H9 (cell line): Measurements from ENCODE around the gene TCF23. TPM values are rescaled to one million over a fixed set of nuclear protein-coding genes. Genes with fewer than 3 reads are reported as not detected.

ENCODE experiments used
- DNase-seq: peaks from one replicate; pipeline ENCODE4 v3.0.0-alpha.2; 2017
- H2AFZ ChIP-seq: one replicate; pipeline ENCODE4 v1.6.1; 2013; ENCODE audit warnings: mild to moderate bottlenecking, low read length, control low read depth, moderate library complexity
- H2AK5ac ChIP-seq: 2 replicates; pipeline ENCODE4 v1.6.1; 2013; ENCODE audit warnings: low read length, control low read depth, mixed read lengths; ENCODE audit not compliant: insufficient read length
- H2BK120ac ChIP-seq: one replicate; pipeline ENCODE4 v1.6.1; 2013; ENCODE audit warnings: low read depth, mild to moderate bottlenecking, low read length, control low read depth, inconsistent platforms; ENCODE audit not compliant: poor library complexity, severe bottlenecking
- H2BK12ac ChIP-seq: 2 replicates; pipeline ENCODE4 v1.6.1; 2013; ENCODE audit warnings: low read length, control low read depth, mixed read lengths, low read depth; ENCODE audit not compliant: insufficient read length
- H2BK15ac ChIP-seq: 2 replicates; pipeline ENCODE4 v1.6.1; 2013; ENCODE audit warnings: low read depth, low read length, control low read depth
- H2BK20ac ChIP-seq: one replicate; pipeline ENCODE4 v1.6.1; 2013; ENCODE audit warnings: low read depth, mild to moderate bottlenecking, low read length, control low read depth, inconsistent platforms; ENCODE audit not compliant: poor library complexity, severe bottlenecking
- H2BK5ac ChIP-seq: 2 replicates; pipeline ENCODE4 v1.6.1; 2013; ENCODE audit warnings: low read length, control low read depth, mixed read lengths; ENCODE audit not compliant: insufficient read length
- H3K14ac ChIP-seq: 2 replicates; pipeline ENCODE4 v1.6.1; 2013; ENCODE audit warnings: low read length, control low read depth; ENCODE audit not compliant: insufficient read depth
- H3K18ac ChIP-seq: 2 replicates; pipeline ENCODE4 v1.6.1; 2013; ENCODE audit warnings: low read depth, mild to moderate bottlenecking, mixed read lengths, low read length, control low read depth; ENCODE audit not compliant: insufficient read length
- H3K23ac ChIP-seq: 2 replicates; pipeline ENCODE4 v1.6.1; 2013; ENCODE audit warnings: low read length, control low read depth, mixed read lengths, low read depth; ENCODE audit not compliant: insufficient read length
- H3K23me2 ChIP-seq: 2 replicates; pipeline ENCODE4 v1.6.1; 2013; ENCODE audit warnings: low read depth, mild to moderate bottlenecking, mixed read lengths, low read length, control low read depth; ENCODE audit not compliant: insufficient read length, poor library complexity, severe bottlenecking
- H3K27ac ChIP-seq: 2 replicates; pipeline ENCODE4 v1.5.1; 2013; ENCODE audit warnings: low read length, control low read depth, mixed read lengths, low read depth; ENCODE audit not compliant: insufficient read length
- H3K27me3 ChIP-seq: 2 replicates; pipeline ENCODE4 v1.6.1; 2013; ENCODE audit warnings: low read length, control low read depth, inconsistent platforms; ENCODE audit not compliant: insufficient read depth
- H3K4ac ChIP-seq: 2 replicates; pipeline ENCODE4 v1.6.1; 2013; ENCODE audit warnings: low read depth, mild to moderate bottlenecking, control low read depth, inconsistent platforms, low read length, moderate library complexity
- H3K4me1 ChIP-seq: 2 replicates; pipeline ENCODE4 v1.6.1; 2013; ENCODE audit warnings: low read length, control low read depth, inconsistent platforms; ENCODE audit not compliant: insufficient read depth
- H3K4me2 ChIP-seq: 2 replicates; pipeline ENCODE4 v1.6.1; 2013; ENCODE audit warnings: low read length, control low read depth, mixed read lengths; ENCODE audit not compliant: insufficient read length, insufficient read depth
- H3K56ac ChIP-seq: 2 replicates; pipeline ENCODE4 v1.6.1; 2013; ENCODE audit warnings: low read depth, mild to moderate bottlenecking, mixed read lengths, low read length, control low read depth; ENCODE audit not compliant: insufficient read length
- H3K79me1 ChIP-seq: 2 replicates; pipeline ENCODE4 v1.6.1; 2013; ENCODE audit warnings: low read depth, mild to moderate bottlenecking, moderate library complexity, low read length, control low read depth, inconsistent platforms; ENCODE audit not compliant: insufficient read depth, poor library complexity, severe bottlenecking
- H3K79me2 ChIP-seq: 2 replicates; pipeline ENCODE4 v1.6.1; 2013; ENCODE audit warnings: low read length, control low read depth, inconsistent platforms; ENCODE audit not compliant: insufficient read depth
- H3K9ac ChIP-seq: 2 replicates; pipeline ENCODE4 v1.6.1; 2013; ENCODE audit warnings: low read length, control low read depth, mixed read lengths; ENCODE audit not compliant: insufficient read length; ENCODE audit errors: extremely low read depth
- H3K9me3 ChIP-seq: one replicate; pipeline ENCODE4 v1.6.1; 2013; ENCODE audit warnings: low read depth, low read length, inconsistent platforms; ENCODE audit not compliant: control insufficient read depth
- H3T11ph ChIP-seq: one replicate; pipeline ENCODE4 v1.6.1; 2013; ENCODE audit warnings: mild to moderate bottlenecking, low read length, control low read depth, inconsistent platforms
- H4K20me1 ChIP-seq: one replicate; pipeline ENCODE4 v1.6.1; 2013; ENCODE audit not compliant: control insufficient read depth, insufficient read length, insufficient read depth
- H4K5ac ChIP-seq: 2 replicates; pipeline ENCODE4 v1.6.1; 2013; ENCODE audit warnings: low read depth, mild to moderate bottlenecking, mixed read lengths, low read length, control low read depth; ENCODE audit not compliant: insufficient read length
- H4K8ac ChIP-seq: replicated peaks from 2 replicates; pipeline ENCODE4 v1.6.1; 2013; ENCODE audit warnings: low read length, control low read depth, mixed read lengths, low read depth; ENCODE audit not compliant: insufficient read length
- H4K91ac ChIP-seq: 2 replicates; pipeline ENCODE4 v1.6.1; 2013; ENCODE audit warnings: low read depth, mild to moderate bottlenecking, moderate library complexity, mixed read lengths, low read length, control low read depth; ENCODE audit not compliant: insufficient read length
- H3K27ac Mint-ChIP-seq, 3 experiments: 2 replicates in 2 of 3; 3 replicates in 1 of 3; pipeline ENCODE4 v1.8.0; 2020 to 2021; ENCODE audit warnings: mixed read lengths in 3 of 3, mild to moderate bottlenecking in 1 of 3, moderate library complexity in 1 of 3
- H3K27me3 Mint-ChIP-seq: 2 replicates; pipeline ENCODE4 v1.8.0; 2021; ENCODE audit warnings: low read depth, mild to moderate bottlenecking, moderate library complexity, mixed read lengths
- H3K36me3 Mint-ChIP-seq, 3 experiments: 2 replicates in 2 of 3; 3 replicates in 1 of 3; pipeline ENCODE4 v1.8.0; 2020 to 2021; ENCODE audit warnings: low read depth in 3 of 3, mixed read lengths in 3 of 3; ENCODE audit not compliant: insufficient read depth in 1 of 3
- H3K4me1 Mint-ChIP-seq, 2 experiments: 2 replicates each; pipeline ENCODE4 v1.8.0; 2020; ENCODE audit warnings: mixed read lengths in 2 of 2
- H3K4me3 Mint-ChIP-seq, 2 experiments: 2 replicates in 1 of 2; 3 replicates in 1 of 2; pipeline ENCODE4 v1.8.0; 2020 to 2021; ENCODE audit warnings: mild to moderate bottlenecking in 2 of 2, mixed read lengths in 2 of 2, moderate library complexity in 1 of 2
- H3K9me3 Mint-ChIP-seq, 2 experiments: 2 replicates in 1 of 2; 3 replicates in 1 of 2; pipeline ENCODE4 v1.8.0; 2020; ENCODE audit warnings: mild to moderate bottlenecking in 2 of 2, mixed read lengths in 2 of 2, moderate library complexity in 1 of 2
- WGBS: extraction: QIAGEN DNeasy Blood & Tissue Kit; methylation state at CpG from one replicate; pipeline ENCODE4 v1.1.7; 2013; ENCODE audit warnings: missing lambda C conversion rate, low lambda C conversion rate, mixed read lengths; ENCODE audit not compliant: insufficient read length; ENCODE audit errors: extremely low coverage; 5-methylcytosine and 5-hydroxymethylcytosine counted together
- total RNA-seq: library from RNA; stranded (reverse); gene quantifications from 2 replicates; pipeline ENCODE4 v1.2.1, GENCODE V29; 2021
- TF ChIP-seq, protein P1 (sequence below): fragments of 200-600 bp; sonication (generic); conservative IDR thresholded peaks from 3 replicates; pipeline ENCODE4 v1.8.0; 2021; ENCODE audit warnings: antibody characterized with exemption, mild to moderate bottlenecking

The TCF23 gene
- total RNA-seq, 1 experiment from 2014 or later: not detected

- H3K9ac ChIP-seq: no peak overlapping the region
- H3K18ac ChIP-seq: no peak overlapping the region
- Mint-ChIP-seq H3K27me3 (peaks cover 13% of the 10 kb centered on the region), H3K9me3 (no peaks in the 10 kb centered on the region), H3K4me3 (no peak overlapping the region), H3K27ac (no peak overlapping the region), H3K4me1 (peaks cover 7% of the 10 kb centered on the region in 2 experiments), H3K36me3 (peaks cover 1 to 3% (median 2%) of the 10 kb centered on the region in 3 experiments; a peak in 5 of 7 replicates)
- no peaks in the 10 kb centered on the region for H3K79me1 ChIP-seq
- no peak overlapping the region for H2BK15ac ChIP-seq
- H4K20me1 ChIP-seq: no peaks in the 10 kb centered on the region
- H3K27me3 ChIP-seq: no peaks in the 10 kb centered on the region
- no peak overlapping the region for H2BK5ac ChIP-seq
- no peak overlapping the region for H3K14ac ChIP-seq
- no peak overlapping the region for H3K4me2 ChIP-seq
- no peak overlapping the region for H2AFZ ChIP-seq
- peaks cover 2% of the 10 kb centered on the region; the same call in 1 of the 2 replicates for H3K79me2 ChIP-seq
- no peak overlapping the region for H3K56ac ChIP-seq
- H3T11ph ChIP-seq: no peak overlapping the region
- no peak overlapping the region for H4K91ac ChIP-seq
- no peak overlapping the region for H4K8ac ChIP-seq
- WGBS: no CpG with 5 or more reads among the region's 7 CpGs
- H3K23ac ChIP-seq: no peak overlapping the region
- no peak overlapping the region for H2BK12ac ChIP-seq
- H2BK120ac ChIP-seq: no peak overlapping the region
- TF ChIP-seq, protein P1, sequence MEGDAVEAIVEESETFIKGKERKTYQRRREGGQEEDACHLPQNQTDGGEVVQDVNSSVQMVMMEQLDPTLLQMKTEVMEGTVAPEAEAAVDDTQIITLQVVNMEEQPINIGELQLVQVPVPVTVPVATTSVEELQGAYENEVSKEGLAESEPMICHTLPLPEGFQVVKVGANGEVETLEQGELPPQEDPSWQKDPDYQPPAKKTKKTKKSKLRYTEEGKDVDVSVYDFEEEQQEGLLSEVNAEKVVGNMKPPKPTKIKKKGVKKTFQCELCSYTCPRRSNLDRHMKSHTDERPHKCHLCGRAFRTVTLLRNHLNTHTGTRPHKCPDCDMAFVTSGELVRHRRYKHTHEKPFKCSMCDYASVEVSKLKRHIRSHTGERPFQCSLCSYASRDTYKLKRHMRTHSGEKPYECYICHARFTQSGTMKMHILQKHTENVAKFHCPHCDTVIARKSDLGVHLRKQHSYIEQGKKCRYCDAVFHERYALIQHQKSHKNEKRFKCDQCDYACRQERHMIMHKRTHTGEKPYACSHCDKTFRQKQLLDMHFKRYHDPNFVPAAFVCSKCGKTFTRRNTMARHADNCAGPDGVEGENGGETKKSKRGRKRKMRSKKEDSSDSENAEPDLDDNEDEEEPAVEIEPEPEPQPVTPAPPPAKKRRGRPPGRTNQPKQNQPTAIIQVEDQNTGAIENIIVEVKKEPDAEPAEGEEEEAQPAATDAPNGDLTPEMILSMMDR: no peak
- no peak overlapping the region for H2AK5ac ChIP-seq
- no peaks in the 10 kb centered on the region for H3K23me2 ChIP-seq
- no peak overlapping the region for H3K4ac ChIP-seq
- no peaks in the 10 kb centered on the region for H3K4me1 ChIP-seq
- no peak overlapping the region for H3K27ac ChIP-seq
- DNase-seq: no peak
- H4K5ac ChIP-seq: no peak overlapping the region
- H2BK20ac ChIP-seq: no peak overlapping the region
- no peaks in the 10 kb centered on the region for H3K9me3 ChIP-seq
Observed at GRCh38 chr2:27138111-27138510, 10.7 kb upstream of the TCF23 start.
